Femur (tissue), 1 donor: ENCODE measurements around the gene ATP10B.
"Not testable (repeated sequence)": the region's sequence is repeated elsewhere in the genome, so short reads cannot be mapped to it uniquely, and the experiment has no call there.

Experiments used
- DNase-seq: peaks from one replicate; pipeline ENCODE4 v3.0.0-alpha.2; 2017

Gene ATP10B

DNA sequence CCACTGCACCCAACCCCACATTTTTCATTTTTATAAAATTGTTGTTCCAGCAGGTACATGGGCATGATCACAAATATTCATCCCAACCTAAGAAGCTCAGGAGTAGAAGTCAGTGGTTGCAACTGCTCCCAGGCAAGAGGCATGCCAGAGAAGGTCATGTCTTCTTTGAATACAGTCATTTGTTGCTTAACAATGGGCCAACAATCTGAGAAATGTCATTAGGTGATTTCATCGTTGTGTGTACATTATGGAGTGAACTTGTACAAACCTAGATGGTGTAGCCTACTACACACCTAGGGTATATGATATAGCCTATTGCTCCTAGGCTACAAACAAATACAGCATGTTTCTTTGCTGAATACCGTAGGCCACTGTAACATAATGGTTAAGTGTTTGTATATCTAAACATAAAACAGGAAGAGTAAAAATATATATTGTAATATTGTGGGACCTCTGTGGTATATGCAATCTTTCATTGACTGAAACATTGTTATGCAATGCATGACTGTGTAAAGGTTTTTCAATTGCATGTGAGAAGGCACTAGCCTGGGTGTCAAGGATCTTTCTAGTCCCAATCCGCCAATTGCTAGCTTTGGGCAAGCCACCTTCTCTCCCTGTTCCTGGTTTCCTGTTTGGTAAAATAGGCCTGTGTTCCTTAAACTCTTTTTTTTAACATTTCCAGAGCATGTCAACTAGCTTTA, 27.6 kb downstream of the ATP10B start:
- no peak for DNase-seq

DNA sequence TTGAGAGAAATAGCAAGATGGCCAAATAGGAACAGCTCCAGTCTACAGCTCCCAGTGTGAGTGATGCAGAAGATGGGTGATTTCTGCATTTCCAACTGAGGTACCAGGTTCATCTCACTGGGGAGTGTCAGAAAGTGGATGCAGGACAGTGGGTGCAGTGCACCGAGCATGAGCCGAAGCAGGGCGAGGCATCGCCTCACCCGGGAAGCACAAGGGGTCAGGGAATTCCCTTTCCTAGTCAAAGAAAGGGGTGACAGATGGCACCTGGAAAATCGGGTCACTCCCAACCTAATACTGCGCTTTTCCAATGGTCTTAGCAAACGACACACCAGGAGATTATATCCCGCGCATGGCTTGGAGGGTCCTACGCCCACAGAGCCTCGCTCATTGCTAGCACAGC, 39.0 kb downstream of the ATP10B start:
- not testable (repeated sequence) for DNase-seq

DNA sequence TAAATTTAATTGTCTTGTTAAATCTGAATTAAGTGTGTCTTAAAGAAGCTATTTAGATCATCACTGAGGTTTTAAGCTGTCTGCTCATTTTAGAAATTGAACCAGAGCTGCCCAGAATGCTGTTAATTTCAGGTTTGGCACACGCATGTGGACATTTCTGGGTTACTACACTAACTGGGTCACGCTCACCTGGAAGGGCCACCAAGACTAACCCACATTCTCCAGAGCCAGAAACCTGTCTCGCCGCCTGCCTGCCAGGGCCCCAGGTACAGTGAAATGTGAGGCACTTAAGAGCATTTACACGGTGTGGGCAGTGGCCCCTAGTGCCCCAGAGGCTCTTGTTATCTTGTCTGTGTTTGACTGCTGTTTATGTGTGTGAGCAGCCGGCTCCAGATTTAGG, 46.6 kb downstream of the ATP10B start:
- DNase-seq: no peak

DNA sequence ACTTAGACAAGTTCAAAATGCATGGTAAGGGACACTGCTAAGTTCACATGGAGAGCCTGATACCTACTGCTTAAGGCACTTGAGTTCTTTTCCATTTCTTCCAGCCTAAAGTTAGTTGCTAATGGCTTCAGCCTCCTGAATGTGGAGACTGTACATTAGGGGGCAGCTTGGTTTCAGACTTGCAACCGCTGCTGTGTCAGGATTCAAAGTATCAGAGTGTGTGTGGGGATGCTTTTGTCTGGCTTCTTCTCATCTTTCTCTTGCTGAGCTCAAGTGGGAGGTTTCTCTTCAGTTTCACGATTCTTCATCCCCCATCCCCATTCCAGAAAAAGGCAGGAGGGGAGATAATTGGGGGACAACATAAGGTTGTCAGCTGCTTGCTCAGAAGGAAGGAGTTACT, 49.4 kb downstream of the ATP10B start:
- peak; percentile 28 for DNase-seq

DNA sequence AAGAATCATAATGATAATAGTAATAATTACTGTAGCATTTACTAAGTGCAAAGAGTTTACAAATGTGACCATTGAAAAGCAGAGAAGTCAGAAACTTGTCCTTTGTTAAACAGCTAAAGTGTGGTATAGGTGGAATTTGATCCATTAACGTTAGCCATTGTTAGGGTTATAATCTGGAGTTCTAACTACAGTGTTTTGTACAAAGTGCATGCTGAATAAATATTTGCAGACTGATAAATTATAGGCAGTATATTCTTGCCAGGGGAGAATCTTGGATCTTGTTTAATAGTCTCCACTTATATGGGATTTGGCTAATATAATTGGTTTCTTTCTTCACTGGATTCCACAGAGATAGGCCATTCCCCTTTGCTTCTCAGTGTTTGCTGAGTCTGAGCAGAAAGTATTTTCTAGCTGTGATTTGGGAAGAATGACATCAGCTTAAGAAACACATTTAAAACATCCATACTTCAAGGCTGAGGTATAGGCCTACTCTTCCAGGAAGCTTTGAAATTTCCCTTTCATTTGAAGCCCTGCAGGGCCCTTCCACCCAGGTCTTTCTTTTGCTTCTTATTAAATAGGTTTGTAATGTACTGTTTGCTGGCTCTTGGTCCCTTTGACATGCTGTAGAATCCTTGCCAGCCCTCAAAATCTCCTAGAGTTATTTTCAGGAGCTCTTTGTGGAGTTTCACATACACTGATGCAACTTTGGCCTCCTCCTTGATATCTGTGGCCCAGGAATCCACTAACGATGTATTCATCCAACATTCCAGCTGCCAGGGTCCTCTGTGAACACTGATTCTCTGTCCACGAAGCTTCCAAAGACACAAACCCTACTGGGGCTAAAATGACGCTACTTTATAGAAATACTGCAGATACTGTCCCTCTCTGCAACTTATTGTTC, 51.4 kb downstream of the ATP10B start:
- peak; percentile 35 for DNase-seq

DNA sequence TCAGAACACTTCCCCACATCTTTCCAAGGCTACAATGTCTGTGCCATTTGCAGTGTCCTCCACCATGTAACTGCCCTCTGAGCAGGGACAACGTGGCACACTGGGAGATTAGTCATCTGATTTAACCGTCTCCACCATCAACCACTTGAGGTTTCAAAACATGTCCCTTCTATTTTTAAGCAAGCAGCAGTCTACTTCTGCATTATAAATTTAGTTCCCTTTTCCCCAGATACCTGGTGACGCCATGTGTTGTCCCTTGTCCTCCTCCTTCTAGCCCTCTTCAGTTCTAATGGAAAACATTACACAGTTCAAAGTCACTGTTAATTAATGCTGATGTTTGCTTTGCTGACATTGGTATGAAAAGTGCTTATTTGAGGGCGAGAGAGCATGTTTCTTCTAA, 52.8 kb downstream of the ATP10B start:
- DNase-seq: no peak

DNA sequence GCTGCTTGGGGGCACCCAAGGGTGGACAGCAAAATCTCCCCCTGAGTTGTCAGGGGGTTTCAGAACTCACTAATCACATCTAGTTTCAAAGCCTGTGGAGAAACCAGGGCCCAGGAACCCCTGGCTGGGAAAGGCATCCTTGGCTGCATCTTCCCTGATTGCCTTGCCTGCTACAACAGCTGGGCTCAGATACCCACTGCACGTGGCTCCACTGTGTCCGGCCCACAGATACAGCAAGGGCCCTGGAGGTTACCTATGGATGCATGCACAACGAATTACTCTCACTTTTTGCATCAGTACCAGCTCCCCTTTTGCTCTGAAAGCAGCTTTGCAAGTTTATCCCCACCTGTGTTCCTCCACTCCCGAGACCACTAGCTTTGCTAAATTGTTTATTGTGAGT, 55.0 kb downstream of the ATP10B start:
- no peak for DNase-seq

DNA sequence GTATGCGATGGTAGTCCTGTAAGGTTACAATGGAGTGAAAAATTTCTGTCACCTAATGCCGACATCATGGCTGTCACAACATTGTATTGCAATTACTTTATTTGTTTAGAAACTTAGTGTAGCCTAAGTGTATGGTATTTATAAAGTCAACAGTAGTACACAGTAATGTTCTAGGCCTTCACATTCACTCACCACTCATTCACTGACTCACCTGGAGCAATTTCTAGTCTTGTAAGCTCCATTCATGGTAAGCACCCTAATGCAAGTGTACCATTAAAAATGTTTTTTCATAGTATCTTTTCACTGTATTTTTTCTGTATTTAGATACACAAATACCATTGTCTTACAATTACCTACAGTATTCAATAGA, 58.5 kb downstream of the ATP10B start:
- DNase-seq: no peak

DNA sequence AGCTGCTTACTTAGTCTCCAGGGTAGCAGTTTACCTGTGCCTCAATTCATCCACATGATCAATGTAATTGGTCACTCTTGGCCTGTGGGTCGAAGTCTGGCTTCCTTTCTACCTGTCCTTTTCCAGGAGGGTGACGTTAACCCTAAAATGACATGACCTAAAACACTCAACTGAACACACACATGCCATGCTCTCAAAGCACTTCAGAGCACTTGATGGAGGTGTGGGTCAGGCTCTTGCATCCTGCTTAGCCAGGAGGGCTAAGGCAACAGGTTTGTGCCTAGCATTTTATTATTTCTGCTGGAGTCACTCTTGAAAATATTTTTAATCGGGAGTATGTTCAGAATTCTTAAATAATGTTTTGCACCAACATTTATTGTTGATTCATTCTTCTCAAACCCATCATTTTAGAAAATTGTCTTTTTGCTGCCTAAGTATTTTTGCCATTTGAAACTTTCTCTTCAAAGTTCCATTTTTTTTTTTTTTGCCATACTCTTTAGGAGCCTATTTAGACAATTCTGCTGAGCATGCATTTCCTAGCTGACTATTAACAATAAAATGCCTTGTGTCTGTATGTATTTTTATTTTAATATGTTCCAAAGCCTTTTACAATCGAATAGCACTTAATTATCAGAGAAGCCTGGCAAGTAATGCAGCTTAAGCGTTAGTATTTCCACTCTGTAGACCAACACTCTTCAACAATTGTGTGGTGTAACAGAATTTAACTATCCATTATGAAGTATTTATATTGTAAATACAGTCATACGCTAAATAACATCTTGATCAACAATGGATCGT, 59.1 kb downstream of the ATP10B start:
- no peak for DNase-seq

DNA sequence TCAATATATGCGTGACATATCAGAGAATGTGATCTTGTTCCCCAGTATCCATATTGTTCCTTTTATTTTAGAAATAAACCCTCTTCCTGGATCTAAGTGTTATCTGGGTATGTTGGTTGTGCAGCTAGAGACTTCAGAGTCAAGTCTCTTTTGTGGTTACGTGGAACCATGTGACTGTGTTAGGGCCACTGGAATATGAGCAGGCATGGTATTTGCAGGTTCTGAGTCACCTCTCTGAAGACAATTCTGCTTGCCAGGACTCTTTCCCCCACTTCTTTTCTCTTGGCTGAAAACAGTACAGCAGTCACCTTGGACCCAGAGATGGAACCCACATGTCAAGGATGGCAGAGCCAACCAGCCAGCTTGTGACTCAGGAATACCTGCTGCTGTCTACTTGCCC, 59.7 kb downstream of the ATP10B start:
- DNase-seq: no peak

DNA sequence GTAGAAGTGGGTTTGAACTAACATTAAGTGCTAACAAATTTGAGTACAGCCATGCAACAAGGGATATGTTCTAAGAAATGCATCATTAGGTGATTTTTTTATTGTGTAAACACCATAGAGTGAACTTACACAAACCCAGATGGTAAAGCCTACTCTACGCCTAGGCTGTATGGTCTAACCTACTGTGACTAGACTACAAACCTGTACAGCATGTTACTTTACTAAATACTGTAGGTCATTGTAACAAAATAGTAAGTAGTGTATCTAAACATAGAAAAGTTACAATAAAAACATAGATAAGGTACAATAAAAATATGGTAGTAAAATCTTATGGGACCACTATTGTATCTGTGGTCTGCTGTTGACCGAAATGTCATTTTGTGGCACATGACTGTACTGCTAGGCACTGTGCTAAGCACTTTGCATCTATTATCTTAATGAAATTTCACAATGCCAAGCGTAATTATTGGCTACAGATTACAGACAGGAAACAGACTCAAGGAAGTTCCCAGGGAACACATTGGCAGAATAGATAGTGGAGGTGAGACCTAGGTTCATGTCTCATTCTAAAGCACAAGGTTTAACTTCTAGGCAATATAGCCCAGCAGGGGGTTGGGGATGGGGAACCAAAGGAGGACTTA, 62.7 kb downstream of the ATP10B start:
- DNase-seq: no peak

DNA sequence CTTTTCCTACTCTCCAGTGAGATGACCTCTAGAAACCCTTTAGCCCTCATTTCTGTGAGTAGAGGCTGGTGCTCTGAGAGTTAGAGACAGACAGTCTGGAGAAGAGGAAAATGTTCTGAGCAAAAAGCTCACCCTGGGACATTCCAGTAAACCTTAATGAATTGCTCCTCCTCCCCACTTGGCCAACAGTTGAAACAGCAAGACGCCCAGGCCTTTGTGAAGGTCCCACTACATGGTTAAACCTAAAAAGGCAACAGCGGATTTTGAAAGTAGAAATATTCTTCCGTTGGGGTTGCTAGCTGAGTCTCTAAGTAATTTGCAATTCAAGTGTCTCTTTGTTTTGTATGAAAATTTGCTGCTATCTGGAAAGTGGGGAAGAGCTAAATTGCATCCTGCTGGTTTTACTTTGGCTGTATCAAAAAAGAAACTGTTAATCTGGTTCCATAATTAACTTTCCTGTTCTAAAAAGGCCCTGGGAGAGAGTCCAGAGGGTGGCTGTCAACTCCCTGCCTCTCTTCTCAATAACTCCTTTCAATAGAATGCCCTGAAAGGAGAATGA, 63.8 kb downstream of the ATP10B start:
- DNase-seq: no peak

DNA sequence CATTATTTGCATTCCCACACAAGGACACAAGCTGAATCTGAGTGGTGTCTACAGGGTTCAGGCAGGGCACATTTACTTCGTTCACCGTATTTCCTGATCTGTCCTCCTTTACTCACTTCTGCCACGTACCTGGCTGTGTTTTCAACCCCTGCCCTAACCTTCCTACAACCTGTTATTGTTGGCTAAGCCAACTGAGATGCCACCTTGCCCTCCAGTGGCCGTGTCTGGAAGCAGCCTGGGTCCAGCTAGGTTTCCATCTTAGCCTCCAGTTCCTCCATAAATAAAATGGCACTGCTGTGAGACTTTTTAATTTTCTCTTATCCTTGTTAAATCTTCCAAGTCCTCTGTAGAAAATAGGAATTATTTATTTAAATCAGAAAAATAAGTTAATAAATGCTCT, 64.8 kb downstream of the ATP10B start:
- no peak for DNase-seq

DNA sequence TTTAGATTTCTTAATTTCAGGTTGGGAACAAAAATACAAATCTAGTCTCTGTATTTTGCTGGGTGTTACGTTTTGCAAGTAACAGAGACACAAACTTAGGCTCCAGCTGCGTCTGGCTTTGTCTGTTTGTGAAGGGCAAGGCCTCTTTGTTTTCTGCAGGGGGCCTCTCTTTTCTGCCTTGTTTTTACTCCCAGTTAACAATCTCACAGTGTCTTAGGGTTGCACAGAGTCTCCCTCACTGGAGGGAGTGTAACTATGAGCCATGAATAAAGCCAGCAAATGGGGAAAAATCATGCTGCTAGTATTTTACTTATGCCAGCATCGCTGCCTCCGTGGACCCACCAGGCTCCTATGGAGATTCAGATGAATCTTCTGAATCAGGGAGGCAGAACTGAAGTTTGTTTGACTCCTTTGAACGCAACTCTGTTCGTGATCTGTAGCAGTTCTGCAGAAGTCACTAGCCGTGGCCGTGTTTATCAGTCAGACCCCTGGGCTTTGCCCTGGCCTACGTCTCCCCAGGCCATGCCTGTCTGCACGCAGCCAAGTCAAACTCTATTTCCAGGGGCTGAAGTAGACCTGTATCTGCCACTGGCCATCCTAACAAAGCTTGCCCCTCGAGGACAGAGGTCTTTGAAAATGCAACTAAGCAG, 77.2 kb downstream of the ATP10B start:
- no peak for DNase-seq

DNA sequence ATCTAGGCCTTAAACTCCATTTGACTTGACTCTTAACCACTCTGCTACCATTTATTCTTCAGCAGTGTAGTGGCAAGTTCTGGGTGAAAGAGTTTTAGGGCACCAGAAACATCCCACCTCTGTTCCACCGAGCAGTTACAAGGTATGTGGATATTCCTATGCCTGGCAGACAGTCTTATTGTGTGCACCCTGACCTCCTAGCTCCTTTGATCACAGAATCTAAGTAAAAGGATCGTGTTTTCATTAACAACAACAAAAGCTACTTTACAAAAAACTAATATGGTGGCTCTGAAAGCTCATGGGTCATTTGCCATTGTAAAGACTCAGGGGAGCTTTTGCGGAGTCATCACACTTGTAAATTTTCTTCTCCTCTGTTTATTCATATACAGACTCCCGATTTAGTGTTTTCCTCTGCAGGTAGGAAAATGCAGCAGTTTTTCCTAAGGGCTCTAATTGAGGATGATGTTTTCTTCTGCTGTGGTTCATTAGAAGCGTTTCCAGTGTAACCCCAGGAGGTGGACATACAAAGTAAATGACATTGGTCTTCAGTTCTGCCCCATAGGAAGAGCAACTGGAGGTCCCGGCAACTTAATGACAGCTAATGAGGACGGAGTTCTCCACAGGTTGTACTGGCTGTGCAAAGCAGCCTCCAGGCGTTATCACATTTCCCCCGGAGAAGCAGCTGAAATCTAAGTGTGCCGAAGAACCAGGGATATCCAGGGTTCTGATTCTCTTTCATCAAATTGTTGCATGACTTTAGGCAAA, 78.2 kb downstream of the ATP10B start:
- DNase-seq: no peak

DNA sequence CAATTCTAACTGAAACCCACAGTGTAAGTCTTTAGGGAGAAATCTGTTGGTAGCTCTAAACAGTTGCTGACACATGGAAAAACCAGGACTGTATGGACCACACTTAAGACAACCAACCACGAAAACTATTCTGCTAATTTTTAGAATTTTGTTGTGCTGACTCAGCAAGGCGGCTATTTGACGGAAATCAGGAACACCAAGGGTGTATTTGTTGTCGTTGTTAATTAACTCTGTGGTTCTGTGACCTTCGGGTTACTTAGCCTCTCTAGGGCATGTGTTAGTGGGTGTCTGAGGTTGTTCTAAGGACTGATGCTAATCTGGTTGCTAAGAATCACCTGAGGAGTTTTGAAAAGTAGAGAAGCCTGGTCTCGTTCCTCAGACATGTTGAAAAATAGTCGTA, 79.2 kb downstream of the ATP10B start:
- DNase-seq: no peak

DNA sequence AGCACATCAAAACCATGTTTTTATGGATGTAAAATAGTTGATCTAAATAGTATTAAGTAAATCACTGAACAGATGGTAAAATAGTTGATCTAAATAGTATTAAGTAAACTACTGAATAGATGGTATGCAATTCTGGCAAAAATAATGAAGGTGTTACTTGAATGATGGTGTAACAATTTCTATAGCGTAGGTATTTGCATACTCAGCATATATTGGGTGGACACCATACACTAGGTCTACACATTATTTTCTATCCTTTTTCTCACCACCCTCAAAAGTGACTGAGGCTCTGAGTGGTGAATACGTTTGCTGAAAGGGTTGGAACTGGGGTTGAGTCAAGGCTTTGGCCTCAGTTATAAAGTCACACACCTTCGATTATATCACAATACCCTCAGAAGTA, 81.3 kb downstream of the ATP10B start:
- no peak for DNase-seq

DNA sequence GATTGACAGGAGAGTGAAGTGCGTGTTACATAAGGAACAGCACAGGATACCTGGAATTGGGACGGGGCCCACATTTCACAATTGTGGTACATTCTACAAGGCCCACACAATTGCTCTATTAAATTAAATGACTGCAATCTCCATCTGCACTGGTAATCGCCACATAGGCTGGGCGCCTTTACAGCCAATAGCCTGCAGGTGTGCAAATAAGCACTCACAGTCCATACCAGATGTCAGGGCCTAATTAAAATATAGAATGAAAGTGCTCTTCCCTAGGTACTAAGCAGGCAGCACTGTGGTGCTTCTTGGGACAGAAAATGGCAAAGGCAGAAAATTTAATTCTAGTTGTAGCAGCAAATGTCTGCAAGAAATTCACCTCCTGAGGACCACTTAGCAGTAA, 82.7 kb downstream of the ATP10B start:
- no peak for DNase-seq

DNA sequence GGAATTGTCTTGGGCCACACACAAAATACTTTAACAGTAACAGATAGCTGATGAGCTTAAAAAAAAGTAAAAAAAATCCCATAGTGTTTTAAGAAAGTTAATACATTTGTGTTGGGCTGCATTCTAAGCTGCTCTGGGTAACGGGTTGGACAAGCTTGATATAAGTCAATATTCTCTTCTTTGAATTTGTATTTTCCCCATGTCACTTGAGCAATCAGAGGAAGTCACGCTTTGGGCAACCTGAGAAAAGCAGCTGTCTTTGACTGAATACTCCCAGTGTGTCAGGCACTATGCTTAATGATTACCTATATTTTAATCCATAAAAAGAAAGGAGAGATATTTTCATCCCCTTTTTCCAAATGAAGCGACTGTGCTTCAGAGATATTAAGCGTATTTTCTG, 84.9 kb downstream of the ATP10B start:
- no peak for DNase-seq

DNA sequence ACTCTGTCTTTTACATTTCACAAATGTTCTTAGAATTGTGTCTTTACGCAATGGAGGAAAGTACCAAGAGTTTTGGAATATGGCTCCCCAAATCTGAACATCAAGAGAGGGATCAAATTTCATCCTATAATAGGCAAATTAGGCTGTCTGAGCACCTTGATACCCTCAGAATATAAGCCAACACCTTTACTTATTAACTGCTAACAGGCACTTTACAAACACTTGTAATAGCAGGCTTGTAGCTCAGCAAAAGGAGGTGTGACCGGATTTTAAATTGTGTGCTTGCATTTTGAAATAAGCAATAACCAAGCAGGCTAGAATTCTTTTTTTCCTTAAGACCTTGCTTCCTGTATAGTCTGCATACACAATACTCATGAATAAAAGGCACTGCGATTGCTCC, 92.0 kb downstream of the ATP10B start:
- DNase-seq: no peak

DNA sequence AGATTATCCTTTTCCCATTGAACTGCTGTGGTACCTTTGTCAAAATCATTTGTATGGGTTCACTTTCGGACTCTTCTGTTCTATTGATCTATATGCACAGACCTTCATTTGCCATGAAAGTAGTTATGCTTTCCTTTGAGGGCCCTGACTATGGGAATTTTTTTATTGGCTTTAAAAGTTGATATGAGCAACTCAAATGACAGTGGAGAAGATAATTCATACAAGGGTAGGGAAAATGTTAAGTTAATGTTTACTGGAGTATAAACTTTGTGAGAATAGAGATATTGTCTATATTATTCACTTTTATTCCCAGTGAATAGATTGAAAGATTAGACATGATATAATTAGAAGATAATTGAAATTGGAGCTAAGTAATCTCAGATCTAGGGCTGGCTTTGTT, 94.8 kb downstream of the ATP10B start:
- DNase-seq: no peak
